NCI-H82 (cell line): Measurements from ENCODE around the gene PPP4R1.
"Not testable (repeated sequence)": the region's sequence is repeated elsewhere in the genome, so short reads cannot be mapped to it uniquely, and the experiment has no call there.

Experiments
- DNase-seq: peaks from one replicate; lab custom pipeline; 2025; lab: John Stamatoyannopoulos, UW

The PPP4R1 gene

GRCh38 chr18:9614401-9615279, at the start of gene PPP4R1:
Gene PPP4R1, minus strand, starts transcription at chr18:9614559. Its CDS starts 75 bp downstream, at chr18:9614484.
- DNase-seq: peak; percentile 81

GRCh38 chr18:9663377-9663776, 49.0 kb upstream of the PPP4R1 start:
- no peak for DNase-seq

GRCh38 chr18:9661564-9661963, 47.2 kb upstream of the PPP4R1 start:
- DNase-seq: peak; percentile 6

GRCh38 chr18:9659499-9660375, 45.4 kb upstream of the PPP4R1 start:
- no peak for DNase-seq

- peak; percentile 35 for DNase-seq
These were observed 43.8 kb upstream of the PPP4R1 start for GRCh38 chr18:9658087-9658641.

GRCh38 chr18:9655232-9655767, 40.9 kb upstream of the PPP4R1 start:
- no peak for DNase-seq

- no peak for DNase-seq
These were observed 39.0 kb upstream of the PPP4R1 start for GRCh38 chr18:9653390-9653789.

GRCh38 chr18:9649164-9649540, 34.8 kb upstream of the PPP4R1 start:
- no peak for DNase-seq

GRCh38 chr18:9648431-9649163, 34.2 kb upstream of the PPP4R1 start:
- no peak for DNase-seq

- DNase-seq: no peak
These were observed 33.4 kb upstream of the PPP4R1 start for GRCh38 chr18:9647496-9648323.

- no peak for DNase-seq
These were observed 29.2 kb upstream of the PPP4R1 start for GRCh38 chr18:9643549-9643948.

- no peak for DNase-seq
These were observed 28.6 kb upstream of the PPP4R1 start for GRCh38 chr18:9642799-9643462.

GRCh38 chr18:9641081-9641480, 26.7 kb upstream of the PPP4R1 start:
- not testable (repeated sequence) for DNase-seq

- no peak for DNase-seq
These were observed 24.5 kb upstream of the PPP4R1 start for GRCh38 chr18:9638886-9639285.

- no peak for DNase-seq
These were observed 22.8 kb upstream of the PPP4R1 start for GRCh38 chr18:9637036-9637767.

- DNase-seq: no peak
These were observed 20.5 kb upstream of the PPP4R1 start for GRCh38 chr18:9634856-9635255.

GRCh38 chr18:9631814-9632496, 17.6 kb upstream of the PPP4R1 start:
- no peak for DNase-seq

GRCh38 chr18:9630444-9630843, 16.1 kb upstream of the PPP4R1 start:
- DNase-seq: no peak

GRCh38 chr18:9629709-9630108, 15.3 kb upstream of the PPP4R1 start:
- DNase-seq: peak; percentile 86
